LoVo (cell line): Measurements from ENCODE around the gene ASPG.

ENCODE experiments used
- DNase-seq: peaks from one replicate; pipeline ENCODE4 v3.0.0-alpha.2; 2016; ENCODE audit warnings: low spot score

The ASPG gene

GRCh38 chr14:104085032-104085888 lies at the start of gene ASPG:
ASPG (plus strand) TSS chr14:104085700; CDS start chr14:104085771, 71 bp downstream.
- DNase-seq: no peak

- no peak for DNase-seq
Observed at GRCh38 chr14:104036212-104036611, 49.3 kb upstream of the ASPG start.

GRCh38 chr14:104037074-104037473 lies 48.4 kb upstream of the ASPG start:
- DNase-seq: no peak

DNA sequence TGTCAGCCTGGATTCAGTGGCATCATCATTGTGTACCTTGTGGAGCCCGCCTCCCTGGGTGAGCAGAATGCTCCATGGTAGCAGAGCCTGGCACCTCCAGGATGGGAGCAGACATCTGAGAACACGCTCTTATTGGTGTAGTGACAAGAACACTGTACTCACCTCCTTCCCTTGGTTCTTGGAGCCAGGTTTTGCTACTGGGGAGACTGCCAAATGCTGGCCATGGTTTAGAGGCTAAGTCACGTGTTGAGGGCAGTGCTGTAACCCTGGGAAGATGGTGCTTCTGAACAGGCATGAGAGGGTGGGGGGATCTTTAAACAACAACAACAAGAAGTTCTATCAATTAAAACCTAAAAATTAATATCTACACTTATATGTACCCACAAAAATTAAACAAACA lies 47.6 kb upstream of the ASPG start:
- no peak for DNase-seq

- DNase-seq: no peak
Observed at GRCh38 chr14:104039214-104039613, 46.3 kb upstream of the ASPG start.

- DNase-seq: no peak
Observed at GRCh38 chr14:104040539-104040938, 45.0 kb upstream of the ASPG start.

- DNase-seq: no peak
Observed at GRCh38 chr14:104041430-104042104, 43.9 kb upstream of the ASPG start.

- DNase-seq: no peak
Observed at GRCh38 chr14:104044016-104044415, 41.5 kb upstream of the ASPG start.

DNA sequence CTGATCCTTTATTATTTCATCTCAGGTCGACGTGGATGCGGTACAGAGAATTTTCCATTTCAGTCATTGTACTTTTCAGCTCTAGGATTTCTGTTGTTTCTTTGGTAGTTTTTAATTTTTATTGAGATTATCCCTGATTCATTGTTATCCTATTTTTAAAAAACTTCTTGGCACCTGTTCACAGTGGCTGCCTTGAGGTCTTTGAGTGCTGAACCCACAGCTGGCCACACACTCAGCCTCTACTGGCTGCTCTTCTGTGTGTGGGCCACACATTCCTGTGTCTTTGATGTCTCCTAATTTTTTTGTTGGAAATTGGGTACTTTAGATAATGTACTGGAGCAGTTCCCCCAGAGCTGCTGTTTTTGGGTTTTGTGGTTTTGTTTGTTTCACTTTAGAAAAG lies 37.7 kb upstream of the ASPG start:
- DNase-seq: no peak

- no peak for DNase-seq
Observed at GRCh38 chr14:104048758-104049507, 36.6 kb upstream of the ASPG start.

DNA sequence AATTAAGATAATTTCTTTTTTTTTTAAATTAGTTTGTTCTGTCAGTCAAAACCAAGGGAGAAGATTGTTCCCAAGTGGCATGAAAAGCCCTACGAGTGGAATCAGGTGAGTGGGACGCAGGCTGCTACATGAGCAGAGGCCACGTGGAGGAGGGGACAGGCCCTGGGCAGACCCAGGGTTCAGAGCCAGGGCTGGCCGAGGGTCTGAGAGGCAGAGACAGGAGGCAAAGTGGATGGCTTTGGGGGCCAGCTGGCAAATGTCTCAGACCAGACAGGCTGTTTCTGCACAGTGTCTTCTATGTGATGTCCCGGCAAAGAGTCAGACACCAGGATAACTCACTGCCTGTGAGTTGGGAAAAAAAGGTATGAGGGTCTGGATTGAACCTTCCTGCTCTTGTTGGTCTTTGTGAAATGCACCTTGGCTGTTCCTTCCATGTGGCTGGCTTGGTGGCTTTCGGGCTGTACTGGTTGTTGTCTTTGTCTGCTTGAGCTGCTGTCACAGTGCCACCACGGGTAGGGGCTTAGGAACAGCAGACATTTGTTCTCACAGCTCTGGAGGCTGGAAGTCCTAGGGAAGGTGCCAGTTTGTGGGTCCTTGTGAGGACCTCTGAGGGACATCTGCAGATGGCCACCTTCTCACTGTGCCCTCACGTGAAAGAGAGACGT lies 35.8 kb upstream of the ASPG start:
- DNase-seq: no peak

DNA sequence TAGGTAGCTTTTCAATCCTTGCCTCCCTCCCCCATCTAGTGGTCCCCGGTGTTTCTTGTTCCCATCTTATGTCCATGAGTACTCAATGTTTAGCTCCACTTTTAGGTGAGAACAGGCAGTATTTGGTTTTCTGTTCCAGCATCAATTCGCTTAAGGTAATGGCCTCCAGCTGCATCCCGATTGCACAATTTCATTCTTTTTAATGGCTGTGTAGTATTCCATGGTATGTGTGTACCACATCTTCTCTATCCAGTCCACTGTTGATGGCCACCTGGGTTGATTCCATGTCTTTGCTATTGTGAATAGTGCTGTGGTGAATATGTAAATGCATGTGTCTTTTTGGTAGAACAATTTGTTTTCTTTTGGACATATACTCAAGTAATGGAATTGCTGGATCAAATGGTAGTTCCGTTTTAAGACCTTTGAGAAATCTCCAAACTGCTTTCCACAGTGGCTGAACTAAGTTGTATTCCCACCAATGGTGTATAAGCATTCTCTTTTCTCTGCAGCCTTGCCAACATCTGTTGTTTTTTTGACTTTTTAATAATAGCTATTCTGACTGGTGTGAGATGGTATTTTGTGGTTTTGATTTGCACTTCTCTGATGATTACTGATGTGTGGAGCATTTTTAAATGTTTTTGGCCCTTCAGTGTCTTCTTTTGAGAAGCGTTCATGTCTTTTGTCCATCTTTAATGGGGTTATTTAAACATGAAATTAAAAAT lies 34.2 kb upstream of the ASPG start:
- DNase-seq: no peak

DNA sequence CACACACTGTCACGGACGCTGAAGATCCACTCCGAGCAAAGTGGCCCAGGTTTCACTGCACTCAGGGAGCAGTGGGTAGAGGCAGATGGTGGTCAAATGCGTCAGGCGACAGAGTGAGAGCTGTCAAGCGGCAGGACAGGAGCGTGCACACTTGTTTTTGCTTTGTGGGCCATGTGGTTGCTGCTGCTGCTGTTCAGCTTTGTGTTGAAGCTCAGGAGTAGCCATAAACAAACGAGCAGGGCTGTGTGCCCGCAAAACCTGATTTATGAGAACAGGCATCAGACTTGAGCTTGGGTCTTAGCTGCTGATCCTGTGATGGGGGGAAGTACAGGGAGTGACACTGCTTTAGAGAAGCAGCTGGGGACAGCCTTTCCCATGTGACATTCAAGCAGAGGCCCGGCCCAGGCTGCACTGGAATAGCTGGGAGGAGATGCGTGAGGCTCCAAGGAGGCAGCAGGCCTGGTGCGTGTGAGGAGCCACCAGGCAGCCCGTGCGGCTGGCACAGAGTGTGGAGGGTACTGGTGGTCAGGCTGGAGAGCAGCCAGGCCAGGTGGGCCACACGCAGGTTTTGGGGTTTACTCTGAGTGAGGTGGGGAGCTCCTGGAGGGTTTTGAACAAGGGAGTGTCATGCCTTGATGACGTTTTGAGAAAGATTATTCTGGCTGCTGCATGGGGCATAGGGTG lies 31.1 kb upstream of the ASPG start:
- DNase-seq: no peak

DNA sequence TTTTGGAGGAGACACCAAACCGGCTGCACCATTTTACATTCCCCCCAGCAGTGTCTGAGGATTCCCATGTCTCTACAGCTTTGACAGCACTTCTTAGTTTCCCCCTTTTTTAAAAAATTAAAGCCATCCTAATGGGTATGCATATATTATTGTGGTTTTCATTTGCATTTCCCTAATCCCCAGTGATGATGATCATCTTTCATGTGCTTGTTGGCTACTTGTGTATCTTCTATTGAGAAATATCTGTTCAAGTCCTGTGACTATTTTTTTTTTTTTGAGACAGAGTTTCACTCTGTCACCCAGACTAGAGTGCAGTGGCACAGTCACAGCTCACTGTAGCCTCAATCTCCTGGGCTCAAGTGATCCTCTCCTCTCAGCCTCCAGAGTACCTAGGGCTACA lies 23.2 kb upstream of the ASPG start:
- no peak for DNase-seq

- no peak for DNase-seq
Observed at GRCh38 chr14:104064003-104064402, 21.5 kb upstream of the ASPG start.

GRCh38 chr14:104066279-104066678 lies 19.2 kb upstream of the ASPG start:
- no peak for DNase-seq

- DNase-seq: no peak
Observed at GRCh38 chr14:104066719-104067295, 18.7 kb upstream of the ASPG start.

- no peak for DNase-seq
Observed at GRCh38 chr14:104069541-104069940, 16.0 kb upstream of the ASPG start.

GRCh38 chr14:104072586-104072985 lies 12.9 kb upstream of the ASPG start:
- DNase-seq: no peak

DNA sequence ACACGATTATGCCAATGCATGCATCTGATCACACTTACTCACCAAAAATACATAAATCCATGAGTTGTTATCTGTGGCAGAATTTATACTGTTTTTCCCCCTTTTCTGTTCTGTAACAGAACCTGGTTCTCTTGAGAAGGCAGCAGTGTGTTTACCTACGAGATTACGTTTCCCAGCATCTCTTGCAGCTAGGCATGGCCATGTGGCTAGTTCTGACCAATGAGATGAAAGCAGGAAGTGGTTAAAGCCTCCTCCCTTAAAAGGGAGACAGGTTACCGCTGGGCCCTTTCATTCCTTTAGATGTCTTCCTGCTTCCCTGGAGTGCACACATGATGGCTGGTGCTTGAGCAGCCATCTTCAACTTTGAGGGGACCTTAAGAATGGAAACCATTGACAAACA lies 11.7 kb upstream of the ASPG start:
- no peak for DNase-seq
